ENCODE results near the gene RNF157. TPM values are rescaled to one million over a fixed set of nuclear protein-coding genes. Genes with fewer than 3 reads are reported as not detected.

RNF157 gene
- total and polyA plus RNA-seq, 2 of the 13 experiments (the other 11 are each of a cell fraction or from before 2014, with no cell fraction given), result 0.44 to 1.5 TPM

GRCh38 chr17:76103274-76104139 is 136.8 kb downstream of the RNF157 start, which contains the start of gene EXOC7 (continued):
- TF ChIP-seq ZHX2 (IDR thresholded peaks at IDR 0.05; ENCODE audit: low read depth) (peak; percentile 88), ZHX2 (CRISPR knock-in tag; IDR thresholded peaks at IDR 0.05; ENCODE audit: borderline replicate concordance) (0 out of 2 replicates have a peak, but pooled peaks have one; percentile 24), ZNF232 (CRISPR knock-in tag; IDR thresholded peaks at IDR 0.05; ENCODE audit: borderline replicate concordance) (no peak; the same call in 1 of the 2 replicates), HIC2 (CRISPR knock-in tag; IDR thresholded peaks at IDR 0.05; ENCODE audit: low read depth) (0 out of 2 replicates have a peak, but pooled peaks have one; percentile 4), ZNF326 (CRISPR knock-in tag; IDR thresholded peaks at IDR 0.05; ENCODE audit: borderline replicate concordance) (no peak), KDM6A (CRISPR knock-in tag; IDR thresholded peaks at IDR 0.05; ENCODE audit: low read depth) (0 out of 2 replicates have a peak, but pooled peaks have one; percentile 8), ZNF251 (CRISPR knock-in tag; IDR thresholded peaks at IDR 0.05) (peak; percentile 27; the same call in 1 of the 2 replicates), ZNF318 (CRISPR knock-in tag; IDR thresholded peaks at IDR 0.05) (peak; percentile 47; the same call in 1 of the 2 replicates), ZFP82 (CRISPR knock-in tag; IDR thresholded peaks at IDR 0.05; ENCODE audit: borderline replicate concordance) (peak; percentile 95), ZNF598 (CRISPR knock-in tag; IDR thresholded peaks at IDR 0.05; ENCODE audit: borderline replicate concordance) (peak; percentile 84), ZNF576 (CRISPR knock-in tag; IDR thresholded peaks at IDR 0.05) (no peak)
